ENCODE data around the gene CNTNAP2. TPM values are rescaled to one million over a fixed set of nuclear protein-coding genes. Genes with fewer than 3 reads are reported as not detected.

CNTNAP2 gene
- total and polyA plus RNA-seq, 2 donors (not counting 1 experiment from before 2014, with no cell fraction given) = not detected

GRCh38 chr7:146861701-146862100, 745.1 kb downstream of the CNTNAP2 start:
- Histone ChIP-seq H3K4me2 (ENCODE audit: extremely low read depth, insufficient read depth, low read length) (no peak overlapping the region), H3K36me3 (ENCODE audit: control insufficient read depth, insufficient read depth, low read length) (no peaks in the 10 kb centered on the region), H3K9me3 (ENCODE audit: control insufficient read depth, insufficient read depth, low read depth, low read length) (no peaks in the 10 kb centered on the region), H4K20me1 (ENCODE audit: control insufficient read depth, extremely low read depth, insufficient read depth, low read length) (no peaks in the 10 kb centered on the region), H3K27ac (ENCODE audit: insufficient read depth, low read length) (no peak overlapping the region), H3K4me1 (ENCODE audit: control insufficient read depth, extremely low read depth, insufficient read depth, low read length) (no peaks in the 10 kb centered on the region), H3K27me3 (ENCODE audit: control insufficient read depth, insufficient read depth, low read length) (no peaks in the 10 kb centered on the region), H2AFZ (ENCODE audit: low read length) (no peak overlapping the region), H3K79me2 (ENCODE audit: control insufficient read depth, insufficient read depth, low read length) (no peaks in the 10 kb centered on the region), H3K4me3 (replicated peaks in 1 of 4; ENCODE audit: control extremely low read depth in 1 of 4, insufficient read depth in 1 of 4, low read depth in 3 of 4, low read length in 4 of 4) (no peak overlapping the region), H3K9ac (ENCODE audit: insufficient read depth, low read length) (no peak overlapping the region)
- TF ChIP-seq CTCF (conservative IDR thresholded peaks at IDR 0.05 in 1 of 2, IDR thresholded peaks at IDR 0.05 in 1 of 2; ENCODE audit: low read depth in 1 of 2, low read length in 2 of 2) (no peak), EZH2 (IDR thresholded peaks at IDR 0.05; ENCODE audit: low read length, missing control alignments) (no peak)
- DNase-seq (ENCODE audit: low read depth in 2 of 2) = no peak

GRCh38 chr7:146862415-146862814, 745.8 kb downstream of the CNTNAP2 start:
- no peaks in the 10 kb centered on the region for H3K79me2 ChIP-seq (ENCODE audit: control insufficient read depth, insufficient read depth, low read length)
- H3K4me2 ChIP-seq (ENCODE audit: extremely low read depth, insufficient read depth, low read length) = no peak overlapping the region
- H3K4me1 ChIP-seq (ENCODE audit: control insufficient read depth, extremely low read depth, insufficient read depth, low read length) = no peaks in the 10 kb centered on the region
- TF ChIP-seq CTCF (conservative IDR thresholded peaks at IDR 0.05 in 1 of 2, IDR thresholded peaks at IDR 0.05 in 1 of 2; ENCODE audit: low read depth in 1 of 2, low read length in 2 of 2) (no peak), EZH2 (IDR thresholded peaks at IDR 0.05; ENCODE audit: low read length, missing control alignments) (no peak)
- DNase-seq (ENCODE audit: low read depth in 2 of 2) = no peak
- no peak overlapping the region for H3K27ac ChIP-seq (ENCODE audit: insufficient read depth, low read length)
- no peak overlapping the region for H3K4me3 ChIP-seq (replicated peaks in 1 of 4; ENCODE audit: control extremely low read depth in 1 of 4, insufficient read depth in 1 of 4, low read depth in 3 of 4, low read length in 4 of 4)
- no peaks in the 10 kb centered on the region for H3K9me3 ChIP-seq (ENCODE audit: control insufficient read depth, insufficient read depth, low read depth, low read length)
- H3K36me3 ChIP-seq (ENCODE audit: control insufficient read depth, insufficient read depth, low read length) = no peaks in the 10 kb centered on the region
- no peaks in the 10 kb centered on the region for H3K27me3 ChIP-seq (ENCODE audit: control insufficient read depth, insufficient read depth, low read length)
- H4K20me1 ChIP-seq (ENCODE audit: control insufficient read depth, extremely low read depth, insufficient read depth, low read length) = no peaks in the 10 kb centered on the region
- H2AFZ ChIP-seq (ENCODE audit: low read length) = no peak overlapping the region
- H3K9ac ChIP-seq (ENCODE audit: insufficient read depth, low read length) = no peak overlapping the region

GRCh38 chr7:146864644-146865043, 748.0 kb downstream of the CNTNAP2 start:
- H3K4me3 ChIP-seq (replicated peaks in 1 of 4; ENCODE audit: control extremely low read depth in 1 of 4, insufficient read depth in 1 of 4, low read depth in 3 of 4, low read length in 4 of 4) = no peak overlapping the region
- no peak for TF ChIP-seq CTCF (conservative IDR thresholded peaks at IDR 0.05 in 1 of 2, IDR thresholded peaks at IDR 0.05 in 1 of 2; ENCODE audit: low read depth in 1 of 2, low read length in 2 of 2)
- no peak for TF ChIP-seq EZH2 (IDR thresholded peaks at IDR 0.05; ENCODE audit: low read length, missing control alignments)
- no peaks in the 10 kb centered on the region for H3K36me3 ChIP-seq (ENCODE audit: control insufficient read depth, insufficient read depth, low read length)
- H3K9ac ChIP-seq (ENCODE audit: insufficient read depth, low read length) = no peak overlapping the region
- H3K79me2 ChIP-seq (ENCODE audit: control insufficient read depth, insufficient read depth, low read length) = no peaks in the 10 kb centered on the region
- DNase-seq (ENCODE audit: low read depth in 2 of 2) = no peak
- H2AFZ ChIP-seq (ENCODE audit: low read length) = no peak overlapping the region
- H3K27me3 ChIP-seq (ENCODE audit: control insufficient read depth, insufficient read depth, low read length) = no peaks in the 10 kb centered on the region
- no peaks in the 10 kb centered on the region for H3K9me3 ChIP-seq (ENCODE audit: control insufficient read depth, insufficient read depth, low read depth, low read length)
- H3K4me2 ChIP-seq (ENCODE audit: extremely low read depth, insufficient read depth, low read length) = no peak overlapping the region
- H3K4me1 ChIP-seq (ENCODE audit: control insufficient read depth, extremely low read depth, insufficient read depth, low read length) = no peaks in the 10 kb centered on the region
- no peaks in the 10 kb centered on the region for H4K20me1 ChIP-seq (ENCODE audit: control insufficient read depth, extremely low read depth, insufficient read depth, low read length)
- no peak overlapping the region for H3K27ac ChIP-seq (ENCODE audit: insufficient read depth, low read length)

Measured in fibroblast of lung (primary cell).